ENCODE measurements around the gene OPRL1.

OPRL1 gene

DNA sequence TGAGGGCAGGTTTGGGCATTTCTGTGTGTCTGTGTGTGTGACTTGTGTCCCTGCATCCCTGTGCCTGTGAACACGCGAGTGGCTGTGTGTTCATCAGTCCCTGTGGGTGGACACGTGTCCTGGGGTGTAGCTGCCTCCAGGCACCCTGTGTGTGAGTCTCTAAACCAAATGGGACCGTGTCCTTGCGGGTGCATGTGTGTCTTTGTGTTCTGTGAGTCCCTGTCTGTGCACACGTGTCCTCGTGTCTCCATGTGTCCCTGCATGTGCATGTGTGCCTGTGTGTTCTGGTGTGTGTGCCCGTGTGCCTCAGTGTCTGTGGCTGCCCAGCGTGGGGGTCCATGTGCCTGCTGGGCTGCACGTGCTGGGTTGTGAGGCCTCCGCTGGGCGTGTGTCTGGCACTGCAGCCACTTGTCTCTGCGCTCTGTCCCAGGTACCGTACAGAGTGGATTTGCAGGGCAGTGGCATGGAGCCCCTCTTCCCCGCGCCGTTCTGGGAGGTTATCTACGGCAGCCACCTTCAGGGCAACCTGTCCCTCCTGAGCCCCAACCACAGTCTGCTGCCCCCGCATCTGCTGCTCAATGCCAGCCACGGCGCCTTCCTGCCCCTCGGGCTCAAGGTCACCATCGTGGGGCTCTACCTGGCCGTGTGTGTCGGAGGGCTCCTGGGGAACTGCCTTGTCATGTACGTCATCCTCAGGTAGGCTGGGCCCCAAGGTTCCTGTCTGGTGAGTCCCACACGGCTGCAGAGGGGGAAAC, 12.6 kb downstream of the OPRL1 start:
- Histone ChIP-seq H3K27ac (ENCODE audit: low read depth, low read length) (no peak overlapping the region), H3K4me3 (ENCODE audit: low read length) (no peak overlapping the region)

DNA sequence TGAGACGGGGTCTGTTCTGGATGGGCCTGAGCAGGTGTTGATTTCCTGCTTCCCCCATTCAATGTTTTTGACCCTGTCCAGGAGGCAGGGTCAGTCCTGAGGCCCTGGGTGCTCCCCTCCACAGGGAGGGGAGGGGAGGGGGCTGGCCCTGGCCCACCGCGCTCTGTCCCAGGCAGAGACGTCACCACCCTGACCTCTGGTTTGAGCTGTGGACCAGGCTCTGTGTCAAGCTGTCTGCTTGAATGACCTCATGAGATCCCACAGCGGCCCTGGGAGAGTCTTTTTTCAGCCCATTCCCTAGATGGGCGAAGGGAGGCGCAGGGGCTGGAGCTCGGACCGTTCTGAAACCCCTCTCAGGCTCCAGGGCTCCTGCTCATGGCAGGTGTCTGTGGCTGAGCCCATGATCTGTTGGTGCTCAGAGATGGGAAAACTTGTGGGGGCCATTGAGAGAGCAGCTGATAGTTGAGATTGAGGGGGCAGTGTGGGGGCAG, 13.2 kb downstream of the OPRL1 start:
- H3K27me3 ChIP-seq (ENCODE audit: control insufficient read depth, insufficient read depth, low read length), result no peaks in the 10 kb centered on the region

More for the DNA sequence above, 12.6 kb downstream of the OPRL1 start:
- no peak overlapping the region for H3K9ac ChIP-seq (ENCODE audit: low read length)
- H3K27me3 ChIP-seq (ENCODE audit: control insufficient read depth, insufficient read depth, low read length), result no peaks in the 10 kb centered on the region
- no peaks in the 10 kb centered on the region for H3K36me3 ChIP-seq (ENCODE audit: control insufficient read depth, insufficient read depth, low read length)
- no peaks in the 10 kb centered on the region for H3K4me1 ChIP-seq (ENCODE audit: control insufficient read depth, insufficient read depth, low read length)

DNA sequence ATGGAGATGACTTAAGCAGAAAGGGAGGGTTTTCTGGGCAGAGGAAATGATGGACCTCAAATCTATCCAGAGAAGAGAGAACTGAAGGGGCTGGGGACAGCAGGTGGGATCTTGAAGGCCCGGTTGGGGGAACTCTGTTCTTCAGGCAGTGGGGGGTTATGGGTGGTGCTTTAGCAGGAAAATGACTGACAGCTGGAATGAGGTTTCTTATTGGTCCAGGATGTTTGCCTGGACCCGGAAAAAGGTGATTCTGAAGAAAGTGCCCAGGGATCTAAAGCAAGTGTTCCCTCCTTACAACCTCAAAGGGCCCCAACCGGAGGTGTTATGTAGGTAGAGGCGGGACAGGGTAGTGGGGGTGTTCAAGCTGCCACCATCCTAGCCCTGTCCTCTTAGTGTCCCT, 15.6 kb downstream of the OPRL1 start:
- no peak overlapping the region for H3K4me3 ChIP-seq (ENCODE audit: low read length)
- no peaks in the 10 kb centered on the region for H3K36me3 ChIP-seq (ENCODE audit: control insufficient read depth, insufficient read depth, low read length)
- H3K27ac ChIP-seq (ENCODE audit: low read depth, low read length), result no peak overlapping the region
- H3K9ac ChIP-seq (ENCODE audit: low read length), result no peak overlapping the region
- H3K27me3 ChIP-seq (ENCODE audit: control insufficient read depth, insufficient read depth, low read length), result peaks cover 6% of the 10 kb centered on the region
- no peaks in the 10 kb centered on the region for H3K4me1 ChIP-seq (ENCODE audit: control insufficient read depth, insufficient read depth, low read length)

More for the DNA sequence above, 13.2 kb downstream of the OPRL1 start:
- H3K4me1 ChIP-seq (ENCODE audit: control insufficient read depth, insufficient read depth, low read length), result no peaks in the 10 kb centered on the region
- H3K27ac ChIP-seq (ENCODE audit: low read depth, low read length), result no peak overlapping the region
- no peak overlapping the region for H3K4me3 ChIP-seq (ENCODE audit: low read length)
- H3K36me3 ChIP-seq (ENCODE audit: control insufficient read depth, insufficient read depth, low read length), result no peaks in the 10 kb centered on the region
- no peak overlapping the region for H3K9ac ChIP-seq (ENCODE audit: low read length)

DNA sequence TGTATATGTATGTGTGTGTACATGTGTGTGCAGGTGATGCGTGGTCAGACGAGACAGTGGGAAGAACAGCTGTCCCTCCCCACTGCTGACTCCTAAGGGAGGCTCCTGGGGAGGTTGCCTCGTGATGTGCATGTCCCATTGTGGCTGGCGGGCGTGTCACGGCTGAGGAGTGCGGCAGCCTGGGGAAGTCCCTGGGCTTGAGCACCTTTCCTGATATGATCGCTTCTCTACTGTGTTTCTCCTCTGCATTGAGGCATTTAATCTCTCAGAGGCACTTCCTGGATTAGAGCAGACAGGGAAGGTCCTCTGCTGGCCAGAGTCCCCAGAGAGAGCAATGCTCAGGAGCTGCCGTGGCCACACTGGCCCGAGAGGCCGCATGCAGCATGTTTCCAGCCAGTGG, 16.0 kb downstream of the OPRL1 start:
- Histone ChIP-seq H3K9ac (ENCODE audit: low read length) (no peak overlapping the region), H3K27ac (ENCODE audit: low read depth, low read length) (no peak overlapping the region), H3K27me3 (ENCODE audit: control insufficient read depth, insufficient read depth, low read length) (peaks cover 11% of the 10 kb centered on the region), H3K4me3 (ENCODE audit: low read length) (no peak overlapping the region), H3K36me3 (ENCODE audit: control insufficient read depth, insufficient read depth, low read length) (no peaks in the 10 kb centered on the region), H3K4me1 (ENCODE audit: control insufficient read depth, insufficient read depth, low read length) (no peaks in the 10 kb centered on the region)

GRCh38 chr20:64096535-64096934, 16.7 kb downstream of the OPRL1 start:
- H3K27me3 ChIP-seq (ENCODE audit: control insufficient read depth, insufficient read depth, low read length), result peaks cover 17% of the 10 kb centered on the region
- no peaks in the 10 kb centered on the region for H3K4me1 ChIP-seq (ENCODE audit: control insufficient read depth, insufficient read depth, low read length)
- H3K36me3 ChIP-seq (ENCODE audit: control insufficient read depth, insufficient read depth, low read length), result no peaks in the 10 kb centered on the region

GRCh38 chr20:64098471-64099013, 18.7 kb downstream of the OPRL1 start:
- Histone ChIP-seq H3K27ac (ENCODE audit: low read depth, low read length) (no peak overlapping the region), H3K4me1 (ENCODE audit: control insufficient read depth, insufficient read depth, low read length) (no peaks in the 10 kb centered on the region), H3K27me3 (ENCODE audit: control insufficient read depth, insufficient read depth, low read length) (peaks cover 23% of the 10 kb centered on the region), H3K36me3 (ENCODE audit: control insufficient read depth, insufficient read depth, low read length) (no peaks in the 10 kb centered on the region), H3K9ac (ENCODE audit: low read length) (no peak overlapping the region), H3K4me3 (ENCODE audit: low read length) (no peak overlapping the region)

More at GRCh38 chr20:64096535-64096934, 16.7 kb downstream of the OPRL1 start:
- Histone ChIP-seq H3K9ac (ENCODE audit: low read length) (no peak overlapping the region), H3K27ac (ENCODE audit: low read depth, low read length) (no peak overlapping the region), H3K4me3 (ENCODE audit: low read length) (no peak overlapping the region)

DNA sequence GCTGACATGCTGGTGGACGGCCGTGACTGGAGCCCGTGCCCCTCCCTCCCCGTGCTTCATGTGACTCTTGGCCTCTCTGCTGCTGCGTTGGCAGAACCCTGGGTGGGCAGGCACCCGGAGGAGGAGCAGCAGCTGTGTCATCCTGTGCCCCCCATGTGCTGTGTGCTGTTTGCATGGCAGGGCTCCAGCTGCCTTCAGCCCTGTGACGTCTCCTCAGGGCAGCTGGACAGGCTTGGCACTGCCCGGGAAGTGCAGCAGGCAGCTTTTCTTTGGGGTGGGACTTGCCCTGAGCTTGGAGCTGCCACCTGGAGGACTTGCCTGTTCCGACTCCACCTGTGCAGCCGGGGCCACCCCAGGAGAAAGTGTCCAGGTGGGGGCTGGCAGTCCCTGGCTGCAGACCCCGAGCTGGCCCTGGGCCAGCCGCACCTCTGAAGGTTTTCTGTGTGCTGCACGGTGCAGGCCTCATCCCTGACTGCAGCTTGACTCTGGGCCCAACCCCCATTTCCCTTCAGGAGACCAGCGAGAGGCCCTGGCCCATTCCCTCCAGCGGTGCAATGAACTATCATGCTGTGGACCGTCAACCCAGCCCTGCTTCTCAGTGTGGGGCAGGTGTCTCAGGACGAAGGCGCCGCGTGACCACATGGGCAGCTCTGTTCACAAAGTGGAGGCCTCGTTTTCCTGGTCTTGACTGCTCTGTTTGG, 19.4 kb downstream of the OPRL1 start:
- Histone ChIP-seq H3K4me3 (ENCODE audit: low read length) (no peak overlapping the region), H3K27ac (ENCODE audit: low read depth, low read length) (no peak overlapping the region), H3K4me1 (ENCODE audit: control insufficient read depth, insufficient read depth, low read length) (no peaks in the 10 kb centered on the region), H3K27me3 (ENCODE audit: control insufficient read depth, insufficient read depth, low read length) (peaks cover 23% of the 10 kb centered on the region), H3K36me3 (ENCODE audit: control insufficient read depth, insufficient read depth, low read length) (no peaks in the 10 kb centered on the region), H3K9ac (ENCODE audit: low read length) (no peak overlapping the region)

DNA sequence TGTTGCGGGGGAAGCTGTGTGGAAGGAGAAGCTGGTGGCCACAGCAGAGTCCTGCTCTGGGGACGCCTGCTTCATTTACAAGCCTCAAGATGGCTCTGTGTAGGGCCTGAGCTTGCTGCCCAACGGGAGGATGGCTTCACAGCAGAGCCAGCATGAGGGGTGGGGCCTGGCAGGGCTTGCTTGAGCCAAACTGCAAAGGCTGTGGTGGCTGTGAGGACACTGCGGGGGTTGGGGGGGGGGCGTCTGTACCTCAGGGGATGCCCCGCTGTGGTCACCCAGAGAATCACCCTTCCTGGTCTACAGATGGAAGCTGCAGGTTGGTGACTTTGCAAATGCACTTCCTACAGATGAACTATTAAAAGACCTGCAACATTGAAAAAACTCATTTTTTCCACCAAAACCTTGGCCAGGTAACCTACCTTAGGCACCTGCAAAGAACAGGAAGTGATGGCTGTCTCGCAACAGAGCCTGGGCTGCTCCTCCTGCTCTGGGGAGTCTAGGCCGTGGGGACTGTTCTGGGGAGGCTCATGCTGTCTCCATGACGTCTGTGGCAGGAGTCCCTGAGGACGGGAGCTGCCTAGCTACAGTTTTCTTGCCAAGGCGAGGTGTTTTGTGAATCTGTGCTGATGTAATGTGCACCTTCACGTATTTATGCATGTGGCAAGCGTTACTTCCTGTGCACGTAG, 20.1 kb downstream of the OPRL1 start:
- peaks cover 23% of the 10 kb centered on the region for H3K27me3 ChIP-seq (ENCODE audit: control insufficient read depth, insufficient read depth, low read length)
- no peak overlapping the region for H3K9ac ChIP-seq (ENCODE audit: low read length)
- H3K27ac ChIP-seq (ENCODE audit: low read depth, low read length), result no peak overlapping the region
- H3K4me1 ChIP-seq (ENCODE audit: control insufficient read depth, insufficient read depth, low read length), result no peaks in the 10 kb centered on the region
- no peak overlapping the region for H3K4me3 ChIP-seq (ENCODE audit: low read length)
- no peaks in the 10 kb centered on the region for H3K36me3 ChIP-seq (ENCODE audit: control insufficient read depth, insufficient read depth, low read length)

GRCh38 chr20:64100566-64100888, 20.6 kb downstream of the OPRL1 start:
- Histone ChIP-seq H3K27ac (ENCODE audit: low read depth, low read length) (no peak overlapping the region), H3K4me1 (ENCODE audit: control insufficient read depth, insufficient read depth, low read length) (no peaks in the 10 kb centered on the region), H3K4me3 (ENCODE audit: low read length) (no peak overlapping the region), H3K36me3 (ENCODE audit: control insufficient read depth, insufficient read depth, low read length) (no peaks in the 10 kb centered on the region), H3K9ac (ENCODE audit: low read length) (no peak overlapping the region), H3K27me3 (ENCODE audit: control insufficient read depth, insufficient read depth, low read length) (peaks cover 23% of the 10 kb centered on the region)

GRCh38 chr20:64100946-64101688, 21.2 kb downstream of the OPRL1 start:
- Histone ChIP-seq H3K4me1 (ENCODE audit: control insufficient read depth, insufficient read depth, low read length) (no peaks in the 10 kb centered on the region), H3K27me3 (ENCODE audit: control insufficient read depth, insufficient read depth, low read length) (peaks cover 23% of the 10 kb centered on the region), H3K9ac (ENCODE audit: low read length) (no peak overlapping the region), H3K27ac (ENCODE audit: low read depth, low read length) (no peak overlapping the region), H3K4me3 (ENCODE audit: low read length) (no peak overlapping the region), H3K36me3 (ENCODE audit: control insufficient read depth, insufficient read depth, low read length) (no peaks in the 10 kb centered on the region)

DNA sequence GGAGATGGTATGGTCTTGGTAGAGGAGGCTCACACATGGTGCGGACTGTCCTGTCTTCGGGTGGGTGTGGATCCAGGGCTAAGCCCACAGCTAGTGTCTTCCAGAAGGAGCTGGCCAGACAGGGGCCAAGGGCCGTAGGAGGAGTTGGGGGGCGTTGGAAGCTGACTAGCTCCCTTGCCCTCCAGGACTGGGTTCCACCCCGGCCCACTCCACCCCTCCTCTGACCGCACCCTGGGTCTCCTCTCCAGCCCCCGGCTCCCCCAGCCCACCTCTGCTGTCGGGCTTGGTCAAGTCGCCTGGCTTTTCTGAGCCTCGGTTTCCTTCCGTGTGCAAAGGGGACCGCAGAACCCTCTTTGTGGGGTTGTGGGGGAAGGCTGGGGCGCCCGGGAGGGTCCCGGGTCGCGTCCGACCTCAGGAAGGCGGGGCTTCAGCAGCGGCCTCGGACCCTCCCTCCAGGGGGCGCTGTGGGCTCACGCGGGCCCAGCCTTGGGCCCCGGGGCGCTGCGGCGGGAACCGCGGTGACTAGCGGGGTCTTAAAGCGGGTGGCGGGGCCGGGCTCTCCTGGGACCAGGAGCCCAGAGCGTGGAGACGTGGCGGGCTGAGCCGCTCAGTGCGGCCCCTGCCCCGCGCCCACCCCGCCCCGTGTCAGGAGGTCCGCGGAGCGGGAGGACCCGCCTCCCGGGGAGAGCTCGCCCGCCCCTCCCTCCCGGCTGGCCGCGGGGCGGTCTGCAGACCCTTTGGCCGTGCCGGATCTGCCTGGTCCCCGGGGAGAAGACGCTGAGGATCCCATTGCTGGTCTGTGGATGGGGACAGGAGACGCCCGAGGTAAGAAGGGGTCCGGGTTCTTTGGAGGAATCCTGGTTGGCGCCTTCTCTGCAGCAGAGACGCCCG, 22.1 kb downstream of the OPRL1 start:
- no peak overlapping the region for H3K4me3 ChIP-seq (ENCODE audit: low read length)
- no peak overlapping the region for H3K9ac ChIP-seq (ENCODE audit: low read length)
- H3K27ac ChIP-seq (ENCODE audit: low read depth, low read length), result no peak overlapping the region
- H3K4me1 ChIP-seq (ENCODE audit: control insufficient read depth, insufficient read depth, low read length), result no peaks in the 10 kb centered on the region
- peaks cover 23% of the 10 kb centered on the region for H3K27me3 ChIP-seq (ENCODE audit: control insufficient read depth, insufficient read depth, low read length)
- no peaks in the 10 kb centered on the region for H3K36me3 ChIP-seq (ENCODE audit: control insufficient read depth, insufficient read depth, low read length)

Measured in rectal smooth muscle tissue (tissue), 1 donor.